Pulmonary artery endothelial cell (primary cell): ENCODE measurements around the gene ADAMTSL3. TPM values are rescaled to one million over a fixed set of nuclear protein-coding genes. Genes with fewer than 3 reads are reported as not detected.

Experiments used
- DNase-seq: peaks from one replicate; pipeline ENCODE4 v3.0.0-alpha.2; 2011; ENCODE audit warnings: low read depth, low spot score
- total RNA-seq: library from RNA; depleted of rRNA; stranded (reverse); fragments of >200 nt; gene quantifications from 2 replicates; pipeline ENCODE4 v1.2.3, GENCODE V29; 2014

Gene ADAMTSL3
- total RNA-seq, 1 donor from 2014 or later: not detected

- no peak for DNase-seq
These were observed 176.5 kb downstream of the ADAMTSL3 start for GRCh38 chr15:83830381-83830780.

GRCh38 chr15:83833569-83833968 lies 179.6 kb downstream of the ADAMTSL3 start:
- DNase-seq: no peak

GRCh38 chr15:83835479-83835878 lies 181.6 kb downstream of the ADAMTSL3 start:
- DNase-seq: no peak

GRCh38 chr15:83837945-83838571 lies 184.1 kb downstream of the ADAMTSL3 start:
- no peak for DNase-seq

GRCh38 chr15:83838763-83839162 lies 184.8 kb downstream of the ADAMTSL3 start:
- no peak for DNase-seq

- no peak for DNase-seq
These were observed 188.4 kb downstream of the ADAMTSL3 start for GRCh38 chr15:83842281-83842680.

GRCh38 chr15:83843471-83843871 lies 189.5 kb downstream of the ADAMTSL3 start:
- DNase-seq: no peak

GRCh38 chr15:83844742-83845141 lies 190.8 kb downstream of the ADAMTSL3 start:
- no peak for DNase-seq

GRCh38 chr15:83845230-83845629 lies 191.3 kb downstream of the ADAMTSL3 start:
- no peak for DNase-seq

GRCh38 chr15:83846847-83847246 lies 192.9 kb downstream of the ADAMTSL3 start:
- DNase-seq: no peak

GRCh38 chr15:83848315-83849050 lies 194.6 kb downstream of the ADAMTSL3 start:
- peak; percentile 53 for DNase-seq

GRCh38 chr15:83850015-83850414 lies 196.1 kb downstream of the ADAMTSL3 start:
- DNase-seq: no peak

GRCh38 chr15:83850501-83851245 lies 196.8 kb downstream of the ADAMTSL3 start:
- DNase-seq: no peak

- no peak for DNase-seq
These were observed 199.3 kb downstream of the ADAMTSL3 start for GRCh38 chr15:83853232-83853631.

GRCh38 chr15:83854321-83854720 lies 200.4 kb downstream of the ADAMTSL3 start:
- no peak for DNase-seq

GRCh38 chr15:83854950-83855707 lies 201.2 kb downstream of the ADAMTSL3 start:
- no peak for DNase-seq

GRCh38 chr15:83855956-83856355 lies 202.0 kb downstream of the ADAMTSL3 start:
- DNase-seq: no peak

GRCh38 chr15:83858820-83859505 lies 205.0 kb downstream of the ADAMTSL3 start:
- DNase-seq: no peak

GRCh38 chr15:83866692-83867091 lies 212.8 kb downstream of the ADAMTSL3 start:
- no peak for DNase-seq

GRCh38 chr15:83869341-83869740 lies 215.4 kb downstream of the ADAMTSL3 start:
- DNase-seq: no peak
